SK-N-SH (cell line): ENCODE results near the gene GTF2E1.

Experiments
- CTCF ChIP-seq: fragments of 200-600 bp; sonication (generic); IDR thresholded peaks from 2 replicates; pipeline ENCODE4 v1.6.1; 2017; ENCODE audit warnings: antibody characterized with exemption, mild to moderate bottlenecking, moderate library complexity
- ELF1 ChIP-seq: IDR thresholded peaks from 2 replicates; pipeline ENCODE4 v1.4.0; 2012
- EP300 ChIP-seq, 2 experiments: IDR thresholded peaks; 2 replicates each; pipeline versions ENCODE4 v1.4.0 to v1.6.1; 2012; ENCODE audit warnings: borderline replicate concordance in 1 of 2, low read depth in 1 of 2, low read length in 1 of 2
- FOXM1 ChIP-seq: IDR thresholded peaks from 2 replicates; pipeline ENCODE4 v1.4.0; 2012; ENCODE audit warnings: low read depth, mild to moderate bottlenecking
- JUND ChIP-seq: IDR thresholded peaks from 2 replicates; pipeline ENCODE4 v1.4.0; 2012
- RAD21 ChIP-seq: IDR thresholded peaks from 2 replicates; pipeline ENCODE4 v1.6.1; 2012; ENCODE audit warnings: mild to moderate bottlenecking, low read length
- RCOR1 ChIP-seq: fragments of 150-350 bp; IDR thresholded peaks from 2 replicates; pipeline ENCODE4 v1.6.1; 2017; ENCODE audit warnings: antibody characterized with exemption, low read length
- SIN3A ChIP-seq: IDR thresholded peaks from 2 replicates; pipeline ENCODE4 v1.6.1; 2012; ENCODE audit warnings: low read depth, mild to moderate bottlenecking, low read length, moderate library complexity, borderline replicate concordance
- SMC3 ChIP-seq: IDR thresholded peaks from 2 replicates; pipeline ENCODE4 v1.6.1; 2012; ENCODE audit warnings: low read depth, low read length, improper control_type of control experiment
- TAF1 ChIP-seq: IDR thresholded peaks from 2 replicates; pipeline ENCODE4 v1.6.1; 2012; ENCODE audit warnings: low read depth, mild to moderate bottlenecking, low read length, moderate library complexity, borderline replicate concordance
- ZBTB33 ChIP-seq: IDR thresholded peaks from 2 replicates; pipeline ENCODE4 v1.4.0; 2012; ENCODE audit warnings: low read depth, borderline replicate concordance
- TF ChIP-seq, protein P1 (sequence below): IDR thresholded peaks from 2 replicates; pipeline ENCODE4 v1.6.1; 2012; ENCODE audit warnings: mild to moderate bottlenecking, low read depth, low read length, moderate library complexity

- TF ChIP-seq CTCF (no peak), ZBTB33 (no peak), JUND (no peak), SMC3 (no peak), RAD21 (no peak), FOXM1 (no peak), EP300 (IDR thresholded peaks at IDR 0.05; ENCODE audit: borderline replicate concordance in 1 of 2, low read depth in 1 of 2, low read length in 1 of 2) (no peak), RCOR1 (no peak), SIN3A (no peak), TAF1 (no peak), ELF1 (no peak)
- TF ChIP-seq, protein P1, sequence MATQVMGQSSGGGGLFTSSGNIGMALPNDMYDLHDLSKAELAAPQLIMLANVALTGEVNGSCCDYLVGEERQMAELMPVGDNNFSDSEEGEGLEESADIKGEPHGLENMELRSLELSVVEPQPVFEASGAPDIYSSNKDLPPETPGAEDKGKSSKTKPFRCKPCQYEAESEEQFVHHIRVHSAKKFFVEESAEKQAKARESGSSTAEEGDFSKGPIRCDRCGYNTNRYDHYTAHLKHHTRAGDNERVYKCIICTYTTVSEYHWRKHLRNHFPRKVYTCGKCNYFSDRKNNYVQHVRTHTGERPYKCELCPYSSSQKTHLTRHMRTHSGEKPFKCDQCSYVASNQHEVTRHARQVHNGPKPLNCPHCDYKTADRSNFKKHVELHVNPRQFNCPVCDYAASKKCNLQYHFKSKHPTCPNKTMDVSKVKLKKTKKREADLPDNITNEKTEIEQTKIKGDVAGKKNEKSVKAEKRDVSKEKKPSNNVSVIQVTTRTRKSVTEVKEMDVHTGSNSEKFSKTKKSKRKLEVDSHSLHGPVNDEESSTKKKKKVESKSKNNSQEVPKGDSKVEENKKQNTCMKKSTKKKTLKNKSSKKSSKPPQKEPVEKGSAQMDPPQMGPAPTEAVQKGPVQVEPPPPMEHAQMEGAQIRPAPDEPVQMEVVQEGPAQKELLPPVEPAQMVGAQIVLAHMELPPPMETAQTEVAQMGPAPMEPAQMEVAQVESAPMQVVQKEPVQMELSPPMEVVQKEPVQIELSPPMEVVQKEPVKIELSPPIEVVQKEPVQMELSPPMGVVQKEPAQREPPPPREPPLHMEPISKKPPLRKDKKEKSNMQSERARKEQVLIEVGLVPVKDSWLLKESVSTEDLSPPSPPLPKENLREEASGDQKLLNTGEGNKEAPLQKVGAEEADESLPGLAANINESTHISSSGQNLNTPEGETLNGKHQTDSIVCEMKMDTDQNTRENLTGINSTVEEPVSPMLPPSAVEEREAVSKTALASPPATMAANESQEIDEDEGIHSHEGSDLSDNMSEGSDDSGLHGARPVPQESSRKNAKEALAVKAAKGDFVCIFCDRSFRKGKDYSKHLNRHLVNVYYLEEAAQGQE, result no peak
These were observed 11.3 kb downstream of the GTF2E1 start for GRCh38 chr3:120753810-120754209.
